HG02970 (cell line): ENCODE results near the gene HIGD1A.
"Not testable (repeated sequence)": the region's sequence is repeated elsewhere in the genome, so short reads cannot be mapped to it uniquely, and the experiment has no call there.

ENCODE experiments used
- ATAC-seq: cut with Tn5 transposase; IDR thresholded peaks from one replicate; pipeline ENCODE4 v1.9.1; 2021; ENCODE audit warnings: mild to moderate bottlenecking, moderate library complexity, moderate number of reproducible peaks; ENCODE audit not compliant: unreplicated experiment, low FRiP score

Gene HIGD1A

GRCh38 chr3:42829628-42830436 lies 25.5 kb upstream of the HIGD1A start:
- ATAC-seq, result no peak

GRCh38 chr3:42829083-42829627 lies 24.9 kb upstream of the HIGD1A start:
- ATAC-seq, result no peak

GRCh38 chr3:42827654-42828053 lies 23.4 kb upstream of the HIGD1A start:
- ATAC-seq, result no peak

GRCh38 chr3:42827023-42827422 lies 22.7 kb upstream of the HIGD1A start:
- ATAC-seq, result no peak

- ATAC-seq, result no peak
Measured at GRCh38 chr3:42826141-42826540, 21.9 kb upstream of the HIGD1A start.

GRCh38 chr3:42823351-42823750 lies 19.1 kb upstream of the HIGD1A start:
- ATAC-seq, result no peak

- ATAC-seq, result no peak
Measured at GRCh38 chr3:42822828-42823227, 18.5 kb upstream of the HIGD1A start.

GRCh38 chr3:42820746-42821051 lies 16.4 kb upstream of the HIGD1A start:
- no peak for ATAC-seq

- ATAC-seq, result no peak
Measured at GRCh38 chr3:42819351-42819965, 15.2 kb upstream of the HIGD1A start.

GRCh38 chr3:42815826-42816225 lies 11.5 kb upstream of the HIGD1A start:
- ATAC-seq, result no peak

- ATAC-seq, result no peak
Measured at GRCh38 chr3:42814914-42815507, 10.7 kb upstream of the HIGD1A start.

- no peak for ATAC-seq
Measured at GRCh38 chr3:42814246-42814645, 10.0 kb upstream of the HIGD1A start.

GRCh38 chr3:42811118-42811883 lies 7.0 kb upstream of the HIGD1A start:
- ATAC-seq, result not testable (repeated sequence)

- not testable (repeated sequence) for ATAC-seq
Measured at GRCh38 chr3:42810706-42811105, 6.4 kb upstream of the HIGD1A start.

GRCh38 chr3:42809202-42809601 lies 4.9 kb upstream of the HIGD1A start, which contains the start of gene ACKR2:
Gene ACKR2 (plus strand): TSS chr3:42809445. CDS start chr3:42864503, 55,058 bp downstream.
- ATAC-seq, result no peak

GRCh38 chr3:42807929-42808328 lies 3.6 kb upstream of the HIGD1A start:
- no peak for ATAC-seq

- no peak for ATAC-seq
Measured at GRCh38 chr3:42805141-42805821, 991 bp upstream of the HIGD1A start.

- ATAC-seq, result no peak
Measured at GRCh38 chr3:42804831-42805132, 492 bp upstream of the HIGD1A start.

- ATAC-seq, result peak; percentile 35
Measured at GRCh38 chr3:42803414-42804105, 730 bp downstream of the HIGD1A start.
